Endothelial cell of umbilical vein (primary cell): Measurements from ENCODE around the gene PVRIG. TPM values are rescaled to one million over a fixed set of nuclear protein-coding genes. Genes with fewer than 3 reads are reported as not detected.

ENCODE experiments used
- BruUV-seq: library from RNA; stranded (reverse); fragments of 400-500 nt; replicated peaks from 2 replicates; lab custom pipeline; 2021; lab: Mats Ljungman, UMichigan
- CTCF ChIA-PET: fragments of 300-600, 350-600 bp; sonication (Branson Sonifier 250); formaldehyde crosslinking; loops from one replicate; lab custom pipeline; 2021; ENCODE audit warnings: antibody characterized with exemption, inconsistent platforms; lab: Charles Lee
- POLR2A ChIA-PET: fragments of 300-600, 350-600 bp; sonication (Branson Sonifier 250); formaldehyde crosslinking; loops from one replicate; lab custom pipeline; 2021; ENCODE audit warnings: antibody characterized with exemption, inconsistent platforms; lab: Charles Lee
- DNase-seq: peaks from one replicate; pipeline ENCODE4 v3.0.0-alpha.2; 2011; ENCODE audit warnings: low read depth, low spot score
- FAIRE-seq: peaks from 2 replicates; lab custom pipeline; 2011; peaks lifted over from hg19 to GRCh38; lab: Jason Lieb, UNC
- H2AFZ ChIP-seq: 2 replicates; pipeline ENCODE4 v1.6.0; 2012; ENCODE audit warnings: low read depth, low read length, control low read depth, inconsistent platforms
- H3K27ac ChIP-seq: 2 replicates; pipeline ENCODE4 v1.5.1; 2011; ENCODE audit warnings: low read depth, mild to moderate bottlenecking, control low read depth, low read length, moderate library complexity; ENCODE audit not compliant: insufficient read depth
- H3K27me3 ChIP-seq, 2 experiments: 2 replicates each; pipeline versions ENCODE4 v1.6.0 to v1.6.1; 2011; ENCODE audit warnings: low read length in 2 of 2, mixed read lengths in 1 of 2; ENCODE audit not compliant: control insufficient read depth in 2 of 2, insufficient read depth in 2 of 2
- H3K36me3 ChIP-seq, 2 experiments: 2 replicates in 1 of 2; 3 replicates in 1 of 2; pipeline ENCODE4 v1.5.1; 2011; ENCODE audit warnings: low read length in 2 of 2, mild to moderate bottlenecking in 1 of 2, moderate library complexity in 1 of 2; ENCODE audit not compliant: control insufficient read depth in 2 of 2, insufficient read depth in 2 of 2; ENCODE audit errors: extremely low read depth in 1 of 2
- H3K4me1 ChIP-seq: 3 replicates; pipeline ENCODE4 v1.5.1; 2011; ENCODE audit warnings: mild to moderate bottlenecking, low read length; ENCODE audit not compliant: control insufficient read depth, insufficient read depth; ENCODE audit errors: extremely low read depth
- H3K4me2 ChIP-seq: 2 replicates; pipeline ENCODE4 v1.6.1; 2011; ENCODE audit warnings: low read length, control low read depth, mixed read lengths; ENCODE audit not compliant: insufficient read depth
- H3K4me3 ChIP-seq, 3 experiments: fragments of 200-600 bp in 1 of 3; sonication (generic), shearing (Covaris generic) in 1 of 3; replicated peaks in 1 of 3; 2 replicates each; pipeline ENCODE4 v1.5.1; 2011 to 2016; ENCODE audit warnings: control low read depth in 3 of 3, low read length in 3 of 3, mild to moderate bottlenecking in 2 of 3, inconsistent platforms in 1 of 3, low read depth in 1 of 3, moderate library complexity in 1 of 3; ENCODE audit not compliant: insufficient read depth in 1 of 3
- H3K79me2 ChIP-seq: 2 replicates; pipeline ENCODE4 v1.6.0; 2012; ENCODE audit warnings: low read length, inconsistent platforms; ENCODE audit not compliant: control insufficient read depth, insufficient read depth
- H3K9ac ChIP-seq: replicated peaks from 2 replicates; pipeline ENCODE3; 2011; ENCODE audit warnings: low read length, control low read depth; ENCODE audit not compliant: insufficient read depth; ENCODE audit errors: extremely low read depth
- H3K9me1 ChIP-seq: replicated peaks from 3 replicates; pipeline ENCODE4 v1.6.0; 2011; ENCODE audit warnings: mild to moderate bottlenecking, low read length; ENCODE audit not compliant: control insufficient read depth, insufficient read depth; ENCODE audit errors: extremely low read depth
- H3K9me3 ChIP-seq: replicated peaks from 2 replicates; pipeline ENCODE4 v1.5.1; 2012; ENCODE audit warnings: low read length, inconsistent platforms; ENCODE audit not compliant: control insufficient read depth, insufficient read depth
- H4K20me1 ChIP-seq: replicated peaks from 2 replicates; pipeline ENCODE3; 2011; ENCODE audit warnings: mild to moderate bottlenecking, low read length; ENCODE audit not compliant: control insufficient read depth, insufficient read depth; ENCODE audit errors: extremely low read depth
- EZH2 ChIP-seq: IDR thresholded peaks from 2 replicates; pipeline ENCODE4 v1.6.1; 2012; ENCODE audit warnings: borderline replicate concordance, low read depth, mild to moderate bottlenecking, moderate library complexity, low read length, inconsistent platforms; ENCODE audit not compliant: severe bottlenecking
- FOS ChIP-seq: IDR thresholded peaks from 2 replicates; pipeline ENCODE4 v1.6.1; 2011; ENCODE audit warnings: mild to moderate bottlenecking, low read length, moderate library complexity, borderline replicate concordance; ENCODE audit not compliant: insufficient read depth
- GATA2 ChIP-seq: IDR thresholded peaks from 2 replicates; pipeline ENCODE4 v1.7.0; 2011; ENCODE audit warnings: low read depth, mild to moderate bottlenecking, moderate library complexity, mixed read lengths, low read length; ENCODE audit not compliant: insufficient read length, insufficient read depth
- JUN ChIP-seq: IDR thresholded peaks from 2 replicates; pipeline ENCODE4 v1.6.1; 2011; ENCODE audit warnings: borderline replicate concordance, low read depth; ENCODE audit not compliant: insufficient read length, insufficient read depth
- MYC ChIP-seq: IDR thresholded peaks from one replicate; pipeline ENCODE4 v1.6.1; 2011; ENCODE audit warnings: mild to moderate bottlenecking, low read depth, low read length
- POLR2A ChIP-seq: IDR thresholded peaks from 2 replicates; pipeline ENCODE4 v1.6.1; 2012; ENCODE audit warnings: low read depth, mild to moderate bottlenecking, control low read depth, low read length
- POLR2AphosphoS5 ChIP-seq: IDR thresholded peaks from 2 replicates; pipeline ENCODE4 v1.6.1; 2012; ENCODE audit warnings: low read depth, mild to moderate bottlenecking, control low read depth, low read length, moderate library complexity; ENCODE audit not compliant: insufficient read depth
- dilution Hi-C: fragments of 300-500 bp; cut with MboI; formaldehyde crosslinking; loops from one replicate; pipeline ENCODE4 v1.15.0; 2019; ENCODE audit warnings: low sequenced_read_pairs; ENCODE audit not compliant: extremely low pct_ligation_motif_present
- intact Hi-C: fragments of 100-400 bp; cut with micrococcal nuclease; formaldehyde crosslinking; loops from one replicate; pipeline ENCODE4 v1.10.0; 2022
- polyA plus RNA-seq, 4 experiments: library from polyadenylated mRNA; depleted of rRNA in 3 of 4; stranded (reverse) in 3 of 4; unstranded in 1 of 4; fragments of >200 nt; gene quantifications; 2 replicates each; pipeline versions ENCODE4 v1.2.1 to v1.2.3, GENCODE V29; 2011 to 2012; ENCODE audit warnings: missing spikeins in 1 of 4
- total RNA-seq: library from RNA; stranded (reverse); gene quantifications from 2 replicates; pipeline ENCODE4 v1.2.3, GENCODE V29; 2021
- TF ChIP-seq, protein P1 (sequence below): IDR thresholded peaks from 2 replicates; pipeline ENCODE4 v1.6.1; 2011; ENCODE audit not compliant: insufficient read depth, insufficient read length
- TF ChIP-seq, protein P2 (sequence below), 2 donors: IDR thresholded peaks; 1 replicate in 1 of 2; 2 replicates in 1 of 2; pipeline ENCODE4 v1.5.1; 2011; ENCODE audit warnings: low read length in 2 of 2, mild to moderate bottlenecking in 2 of 2, moderate library complexity in 2 of 2, control low read depth in 1 of 2, inconsistent platforms in 1 of 2, low read depth in 1 of 2; ENCODE audit not compliant: insufficient read depth in 1 of 2; ENCODE audit errors: extremely low read depth in 1 of 2

The PVRIG gene
- total and polyA plus RNA-seq, 2 donors (not counting 3 experiments of a cell fraction or from before 2014, with no cell fraction given): 0.80 TPM; not detected in 1

DNA sequence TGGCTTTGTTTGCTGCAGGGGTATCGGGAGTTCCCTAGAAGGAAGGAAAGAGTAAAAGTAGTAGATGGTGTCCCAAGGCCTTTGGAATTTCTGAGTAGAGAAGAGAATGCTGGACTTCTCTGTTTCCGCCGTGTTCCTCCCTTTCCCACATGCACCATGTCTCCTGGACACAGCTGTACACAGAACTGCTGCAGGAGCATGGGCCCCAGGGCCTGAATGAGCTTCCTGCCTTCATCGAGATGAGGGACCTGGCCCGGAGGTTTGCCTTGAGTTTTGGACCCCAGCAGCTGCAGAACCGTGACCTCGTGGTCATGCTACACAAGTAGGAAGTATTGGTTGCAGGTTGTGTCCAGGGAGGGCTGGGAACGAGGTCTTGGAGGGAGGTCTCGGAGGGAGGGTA lies 15.3 kb upstream of the PVRIG start:
- dilution Hi-C loops: no loop called here

More for the DNA sequence above, 15.3 kb upstream of the PVRIG start:
- Histone ChIP-seq H2AFZ (no peak overlapping the region), H3K9me1 (no peaks in the 10 kb centered on the region), H4K20me1 (no peaks in the 10 kb centered on the region), H3K27ac (no peak overlapping the region), H3K9me3 (no peaks in the 10 kb centered on the region), H3K4me1 (no peaks in the 10 kb centered on the region), H3K79me2 (no peaks in the 10 kb centered on the region), H3K4me2 (no peak overlapping the region), H3K4me3 (no peak overlapping the region), H3K36me3 (no peaks in the 10 kb centered on the region), H3K27me3 (peaks cover 21 to 23% of the 10 kb centered on the region in 2 experiments), H3K9ac (no peak overlapping the region)
- intact Hi-C loops: no loop called here
- no TSS peak for BruUV-seq
- DNase-seq (no peak), FAIRE-seq (no peak)
- TF ChIP-seq POLR2A: no peak
- TF ChIP-seq JUN: no peak
- TF ChIP-seq POLR2AphosphoS5: no peak
- no peak for TF ChIP-seq FOS
- no peak for TF ChIP-seq GATA2
- TF ChIP-seq, protein P1, sequence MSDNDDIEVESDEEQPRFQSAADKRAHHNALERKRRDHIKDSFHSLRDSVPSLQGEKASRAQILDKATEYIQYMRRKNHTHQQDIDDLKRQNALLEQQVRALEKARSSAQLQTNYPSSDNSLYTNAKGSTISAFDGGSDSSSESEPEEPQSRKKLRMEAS: no peak
- TF ChIP-seq EZH2: no peak
- TF ChIP-seq, protein P2, sequence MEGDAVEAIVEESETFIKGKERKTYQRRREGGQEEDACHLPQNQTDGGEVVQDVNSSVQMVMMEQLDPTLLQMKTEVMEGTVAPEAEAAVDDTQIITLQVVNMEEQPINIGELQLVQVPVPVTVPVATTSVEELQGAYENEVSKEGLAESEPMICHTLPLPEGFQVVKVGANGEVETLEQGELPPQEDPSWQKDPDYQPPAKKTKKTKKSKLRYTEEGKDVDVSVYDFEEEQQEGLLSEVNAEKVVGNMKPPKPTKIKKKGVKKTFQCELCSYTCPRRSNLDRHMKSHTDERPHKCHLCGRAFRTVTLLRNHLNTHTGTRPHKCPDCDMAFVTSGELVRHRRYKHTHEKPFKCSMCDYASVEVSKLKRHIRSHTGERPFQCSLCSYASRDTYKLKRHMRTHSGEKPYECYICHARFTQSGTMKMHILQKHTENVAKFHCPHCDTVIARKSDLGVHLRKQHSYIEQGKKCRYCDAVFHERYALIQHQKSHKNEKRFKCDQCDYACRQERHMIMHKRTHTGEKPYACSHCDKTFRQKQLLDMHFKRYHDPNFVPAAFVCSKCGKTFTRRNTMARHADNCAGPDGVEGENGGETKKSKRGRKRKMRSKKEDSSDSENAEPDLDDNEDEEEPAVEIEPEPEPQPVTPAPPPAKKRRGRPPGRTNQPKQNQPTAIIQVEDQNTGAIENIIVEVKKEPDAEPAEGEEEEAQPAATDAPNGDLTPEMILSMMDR (IDR thresholded peaks at IDR 0.05; ENCODE audit: extremely low read depth in 1 of 2, insufficient read depth in 1 of 2, low read depth in 1 of 2, low read length in 2 of 2): no peak
- TF ChIP-seq MYC: no peak
- POLR2A ChIA-PET: no interaction called here
- CTCF ChIA-PET: interaction anchor here (1.0 to 1.2 kb wide), 2 partner anchors 9 to 25 kb away, joined by 3 read pairs; no protein-coding TSS in a partner anchor
